ENCODE results near the gene ASB2. TPM values are rescaled to one million over a fixed set of nuclear protein-coding genes. Genes with fewer than 3 reads are reported as not detected.

Gene ASB2
- total RNA-seq, 2 donors from 2014 or later, result 47.2 to 48.3 TPM

GRCh38 chr14:94009767-94010166, 33.4 kb upstream of the ASB2 start:
- H3K4me1 ChIP-seq (ENCODE audit: control insufficient read depth in 1 of 2, low read depth in 2 of 2), result no peaks in the 10 kb centered on the region
- TF ChIP-seq, protein P1, sequence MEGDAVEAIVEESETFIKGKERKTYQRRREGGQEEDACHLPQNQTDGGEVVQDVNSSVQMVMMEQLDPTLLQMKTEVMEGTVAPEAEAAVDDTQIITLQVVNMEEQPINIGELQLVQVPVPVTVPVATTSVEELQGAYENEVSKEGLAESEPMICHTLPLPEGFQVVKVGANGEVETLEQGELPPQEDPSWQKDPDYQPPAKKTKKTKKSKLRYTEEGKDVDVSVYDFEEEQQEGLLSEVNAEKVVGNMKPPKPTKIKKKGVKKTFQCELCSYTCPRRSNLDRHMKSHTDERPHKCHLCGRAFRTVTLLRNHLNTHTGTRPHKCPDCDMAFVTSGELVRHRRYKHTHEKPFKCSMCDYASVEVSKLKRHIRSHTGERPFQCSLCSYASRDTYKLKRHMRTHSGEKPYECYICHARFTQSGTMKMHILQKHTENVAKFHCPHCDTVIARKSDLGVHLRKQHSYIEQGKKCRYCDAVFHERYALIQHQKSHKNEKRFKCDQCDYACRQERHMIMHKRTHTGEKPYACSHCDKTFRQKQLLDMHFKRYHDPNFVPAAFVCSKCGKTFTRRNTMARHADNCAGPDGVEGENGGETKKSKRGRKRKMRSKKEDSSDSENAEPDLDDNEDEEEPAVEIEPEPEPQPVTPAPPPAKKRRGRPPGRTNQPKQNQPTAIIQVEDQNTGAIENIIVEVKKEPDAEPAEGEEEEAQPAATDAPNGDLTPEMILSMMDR (IDR thresholded peaks at IDR 0.05), result no peak
- no peaks in the 10 kb centered on the region for H3K9me3 ChIP-seq
- no peaks in the 10 kb centered on the region for H3K36me3 ChIP-seq
- H3K27me3 ChIP-seq (replicated peaks; ENCODE audit: insufficient read depth), result no peaks in the 10 kb centered on the region
- DNase-seq (ENCODE audit: low spot score) (no peak), ATAC-seq (ENCODE audit: insufficient number of reproducible peaks, low FRiP score, low read depth) (no peak)
- no peak overlapping the region for H3K4me3 ChIP-seq
- no peak overlapping the region for H3K27ac ChIP-seq

GRCh38 chr14:94008234-94008633, 31.9 kb upstream of the ASB2 start:
- no peaks in the 10 kb centered on the region for H3K4me1 ChIP-seq (ENCODE audit: control insufficient read depth in 1 of 2, low read depth in 2 of 2)
- no peaks in the 10 kb centered on the region for H3K36me3 ChIP-seq
- no peak overlapping the region for H3K27ac ChIP-seq
- DNase-seq (ENCODE audit: low spot score), result no peak
- no peaks in the 10 kb centered on the region for H3K27me3 ChIP-seq (replicated peaks; ENCODE audit: insufficient read depth)
- H3K9me3 ChIP-seq, result no peaks in the 10 kb centered on the region
- TF ChIP-seq, protein P1 (IDR thresholded peaks at IDR 0.05), result no peak
- no peak overlapping the region for H3K4me3 ChIP-seq
- no peak for ATAC-seq (ENCODE audit: insufficient number of reproducible peaks, low FRiP score, low read depth)

GRCh38 chr14:94005324-94006073, 29.1 kb upstream of the ASB2 start:
- no peak for DNase-seq (ENCODE audit: low spot score)
- ATAC-seq (ENCODE audit: insufficient number of reproducible peaks, low FRiP score, low read depth), result no peak
- TF ChIP-seq, protein P1 (IDR thresholded peaks at IDR 0.05), result peak; percentile 20
- no peak overlapping the region for H3K27ac ChIP-seq
- H3K36me3 ChIP-seq, result no peaks in the 10 kb centered on the region
- H3K4me1 ChIP-seq (ENCODE audit: control insufficient read depth in 1 of 2, low read depth in 2 of 2), result peaks cover 0 to 8% of the 10 kb centered on the region in 2 donors
- no peaks in the 10 kb centered on the region for H3K9me3 ChIP-seq
- H3K4me3 ChIP-seq, result no peak overlapping the region
- H3K27me3 ChIP-seq (replicated peaks; ENCODE audit: insufficient read depth), result no peaks in the 10 kb centered on the region

DNA sequence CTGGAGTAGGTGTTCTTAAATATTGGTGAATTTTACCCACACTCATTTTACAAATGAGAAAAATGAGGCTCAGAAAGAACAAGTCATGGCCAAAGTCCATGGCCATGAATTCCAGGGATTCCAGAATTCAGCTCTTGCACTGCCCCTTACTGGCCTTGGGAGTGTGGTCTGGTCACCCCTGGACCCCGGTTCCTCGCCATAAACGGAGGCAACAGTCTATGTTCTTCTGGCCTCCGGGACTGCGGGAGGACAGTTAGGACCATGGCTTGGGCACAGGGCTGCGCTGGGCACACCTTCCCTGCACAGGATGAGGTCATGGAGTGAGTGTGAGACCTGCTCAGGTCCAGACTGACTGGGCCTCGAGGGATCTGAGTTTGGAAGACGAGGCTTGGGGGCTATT, 27.6 kb upstream of the ASB2 start:
- ATAC-seq (ENCODE audit: insufficient number of reproducible peaks, low FRiP score, low read depth), result no peak
- Histone ChIP-seq H3K9me3 (no peaks in the 10 kb centered on the region), H3K27me3 (replicated peaks; ENCODE audit: insufficient read depth) (no peaks in the 10 kb centered on the region), H3K36me3 (no peaks in the 10 kb centered on the region), H3K4me3 (no peak overlapping the region), H3K4me1 (ENCODE audit: control insufficient read depth in 1 of 2, low read depth in 2 of 2) (peaks cover 0 to 8% of the 10 kb centered on the region in 2 donors), H3K27ac (no peak overlapping the region)
- TF ChIP-seq, protein P1 (IDR thresholded peaks at IDR 0.05), result no peak
- DNase-seq (ENCODE audit: low spot score), result no peak

- H3K4me3 ChIP-seq, result no peak overlapping the region
- no peaks in the 10 kb centered on the region for H3K27me3 ChIP-seq (replicated peaks; ENCODE audit: insufficient read depth)
- H3K9me3 ChIP-seq, result no peaks in the 10 kb centered on the region
- no peak overlapping the region for H3K27ac ChIP-seq
- peaks cover 0 to 8% of the 10 kb centered on the region in 2 donors for H3K4me1 ChIP-seq (ENCODE audit: control insufficient read depth in 1 of 2, low read depth in 2 of 2)
- no peak for ATAC-seq (ENCODE audit: insufficient number of reproducible peaks, low FRiP score, low read depth)
- DNase-seq (ENCODE audit: low spot score), result no peak
- no peaks in the 10 kb centered on the region for H3K36me3 ChIP-seq
- TF ChIP-seq, protein P1 (IDR thresholded peaks at IDR 0.05), result no peak
Measured at GRCh38 chr14:94003397-94003796, 27.0 kb upstream of the ASB2 start.

Measured in thoracic aorta (tissue), 2 donors.